Subcutaneous abdominal adipose tissue (tissue), 5 donors: Measurements from ENCODE around the gene PPP2CA.
A peak's percentile ranks its signal among the peaks of the same experiment; 100 is the strongest.
"Not testable (repeated sequence)": the region's sequence is repeated elsewhere in the genome, so short reads cannot be mapped to it uniquely, and the experiment has no call there.

Source experiments
- H3K27ac ChIP-seq: one replicate; pipeline ENCODE4 v1.7.0; 2013; ENCODE audit warnings: low read depth, mild to moderate bottlenecking, inconsistent platforms, low read length, moderate library complexity
- H3K27me3 ChIP-seq, 5 donors: one replicate each; pipeline ENCODE4 v1.7.0; 2013; ENCODE audit warnings: low read length in 5 of 5, inconsistent platforms in 1 of 5; ENCODE audit not compliant: control insufficient read depth in 5 of 5, insufficient read depth in 4 of 5
- H3K36me3 ChIP-seq, 5 donors: one replicate each; pipeline ENCODE4 v1.7.0; 2013; ENCODE audit warnings: low read length in 5 of 5; ENCODE audit not compliant: control insufficient read depth in 5 of 5, insufficient read depth in 5 of 5
- H3K4me1 ChIP-seq, 5 donors: one replicate each; pipeline ENCODE4 v1.7.0; 2013; ENCODE audit warnings: low read length in 5 of 5, mild to moderate bottlenecking in 3 of 5, moderate library complexity in 1 of 5; ENCODE audit not compliant: control insufficient read depth in 5 of 5, insufficient read depth in 5 of 5
- H3K4me3 ChIP-seq, 5 donors: one replicate each; pipeline ENCODE4 v1.7.0; 2013; ENCODE audit warnings: low read length in 5 of 5, low read depth in 1 of 5
- H3K9ac ChIP-seq, 5 donors: one replicate each; pipeline ENCODE4 v1.7.0; 2013; ENCODE audit warnings: low read length in 5 of 5, mild to moderate bottlenecking in 4 of 5, moderate library complexity in 3 of 5
- H3K9me3 ChIP-seq, 5 donors: one replicate each; pipeline ENCODE4 v1.7.0; 2013; ENCODE audit warnings: low read length in 5 of 5; ENCODE audit not compliant: control insufficient read depth in 5 of 5
- donor health status: healthy.
- donor health status: healthy.
- donor health status: healthy.
- donor health status: healthy.
- donor health status: healthy.

Gene PPP2CA

GRCh38 chr5:134225780-134226440 is at the start of gene PPP2CA:
TSS of gene PPP2CA (minus strand) at chr5:134226073. CDS start at chr5:134225861, 212 bp downstream.
- peak within 1 kb of the TSS; percentile 98 to 100 (median 100) for H3K9ac ChIP-seq
- peaks cover 2 to 53% (median 46%) of the 10 kb centered on the region in 5 donors for H3K4me1 ChIP-seq
- no peaks in the 10 kb centered on the region for H3K27me3 ChIP-seq

GRCh38 chr5:134273642-134274395 is 47.9 kb upstream of the PPP2CA start:
- Histone ChIP-seq H3K36me3 (no peaks in the 10 kb centered on the region), H3K27ac (no peak overlapping the region), H3K9me3 (peaks cover 0 to 10% (median 0%) of the 10 kb centered on the region in 5 donors), H3K4me3 (no peak overlapping the region), H3K27me3 (no peaks in the 10 kb centered on the region), H3K9ac (no peak overlapping the region), H3K4me1 (no peaks in the 10 kb centered on the region)

More at GRCh38 chr5:134225780-134226440, at the start of gene PPP2CA:
- Histone ChIP-seq H3K9me3 (no peaks in the 10 kb centered on the region), H3K4me3 (peak within 1 kb of the TSS; percentile 91 to 99 (median 95)), H3K36me3 (peaks cover 0 to under 1% (median 0%) of the 10 kb centered on the region in 5 donors), H3K27ac (peak within 1 kb of the TSS; percentile 100)

- Histone ChIP-seq H3K27me3 (no peaks in the 10 kb centered on the region), H3K9me3 (peaks cover 0 to 10% (median 0%) of the 10 kb centered on the region in 5 donors), H3K4me3 (no peak overlapping the region), H3K4me1 (no peaks in the 10 kb centered on the region), H3K36me3 (no peaks in the 10 kb centered on the region), H3K27ac (no peak overlapping the region), H3K9ac (no peak overlapping the region)
Measured at GRCh38 chr5:134271059-134271458, 45.2 kb upstream of the PPP2CA start.

- Histone ChIP-seq H3K27ac (no peak overlapping the region), H3K9ac (no peak overlapping the region), H3K27me3 (no peaks in the 10 kb centered on the region), H3K36me3 (no peaks in the 10 kb centered on the region), H3K9me3 (peaks cover 0 to 14% (median 0%) of the 10 kb centered on the region in 5 donors), H3K4me1 (no peaks in the 10 kb centered on the region), H3K4me3 (no peak overlapping the region)
Measured at GRCh38 chr5:134268919-134269318, 43.0 kb upstream of the PPP2CA start.

- Histone ChIP-seq H3K27me3 (no peaks in the 10 kb centered on the region), H3K36me3 (no peaks in the 10 kb centered on the region), H3K9ac (no peak overlapping the region), H3K4me3 (no peak overlapping the region), H3K4me1 (no peaks in the 10 kb centered on the region), H3K9me3 (peaks cover 0 to 14% (median 0%) of the 10 kb centered on the region in 5 donors), H3K27ac (no peak overlapping the region)
Measured at GRCh38 chr5:134268019-134268601, 42.2 kb upstream of the PPP2CA start.

- no peak overlapping the region for H3K27ac ChIP-seq
- no peaks in the 10 kb centered on the region for H3K4me1 ChIP-seq
- no peak overlapping the region for H3K4me3 ChIP-seq
- H3K27me3 ChIP-seq = no peaks in the 10 kb centered on the region
- H3K9me3 ChIP-seq = peaks cover 0 to 15% (median 2%) of the 10 kb centered on the region in 5 donors
- no peaks in the 10 kb centered on the region for H3K36me3 ChIP-seq
- H3K9ac ChIP-seq = no peak overlapping the region
Measured at GRCh38 chr5:134267366-134268018, 41.6 kb upstream of the PPP2CA start.

GRCh38 chr5:134263801-134264200 is 37.9 kb upstream of the PPP2CA start:
- no peaks in the 10 kb centered on the region for H3K27me3 ChIP-seq
- H3K9me3 ChIP-seq = peaks cover 0 to 7% (median 2%) of the 10 kb centered on the region in 5 donors
- H3K4me3 ChIP-seq = no peak overlapping the region
- H3K9ac ChIP-seq = no peak overlapping the region
- H3K27ac ChIP-seq = no peak overlapping the region
- no peaks in the 10 kb centered on the region for H3K4me1 ChIP-seq
- H3K36me3 ChIP-seq = no peaks in the 10 kb centered on the region

- not testable (repeated sequence) for H3K36me3 ChIP-seq, H3K4me3 ChIP-seq, H3K27ac ChIP-seq, H3K9me3 ChIP-seq, H3K9ac ChIP-seq, H3K27me3 ChIP-seq, H3K4me1 ChIP-seq
Measured at GRCh38 chr5:134262629-134263028, 36.8 kb upstream of the PPP2CA start.

GRCh38 chr5:134258896-134259295 is 33.0 kb upstream of the PPP2CA start:
- Histone ChIP-seq H3K4me1 (peaks cover 0 to 9% (median 0%) of the 10 kb centered on the region in 5 donors), H3K27me3 (no peaks in the 10 kb centered on the region), H3K4me3 (no peak overlapping the region), H3K9me3 (peaks cover 0 to 3% (median 2%) of the 10 kb centered on the region in 5 donors), H3K9ac (no peak overlapping the region), H3K27ac (no peak overlapping the region), H3K36me3 (no peaks in the 10 kb centered on the region)
